ENCODE measurements around the gene RHOB.
"Not testable (repeated sequence)": the region's sequence is repeated elsewhere in the genome, so short reads cannot be mapped to it uniquely, and the experiment has no call there.

Gene RHOB

GRCh38 chr2:20422402-20423271, 24.2 kb upstream of the RHOB start:
- ATAC-seq (no peak), DNase-seq (no peak)

GRCh38 chr2:20423359-20423758, 23.5 kb upstream of the RHOB start:
- ATAC-seq (no peak), DNase-seq (no peak)

DNA sequence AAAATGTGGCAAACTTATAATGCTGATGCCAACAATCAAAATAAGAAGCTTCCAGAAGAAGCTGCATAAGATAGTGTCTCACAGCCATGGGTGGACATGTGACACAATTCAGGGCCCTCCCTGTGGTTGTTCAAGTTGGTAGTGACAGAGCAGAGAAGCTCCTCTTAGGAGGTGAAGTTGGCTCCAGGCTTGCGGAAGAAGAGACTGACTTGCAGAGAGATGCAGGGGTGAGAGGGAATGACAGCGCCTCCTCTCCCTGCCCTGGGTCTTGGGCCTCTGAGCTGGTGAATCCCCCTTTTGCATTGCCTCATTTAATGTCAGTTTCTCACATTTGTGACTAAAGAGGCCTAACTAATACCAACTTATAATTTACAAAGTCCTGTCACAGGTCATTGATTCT, 23.0 kb upstream of the RHOB start:
- DNase-seq (no peak), ATAC-seq (no peak)

- DNase-seq (peak; percentile 36), ATAC-seq (peak; percentile 15)
Measured at GRCh38 chr2:20424300-20425290, 22.3 kb upstream of the RHOB start.

DNA sequence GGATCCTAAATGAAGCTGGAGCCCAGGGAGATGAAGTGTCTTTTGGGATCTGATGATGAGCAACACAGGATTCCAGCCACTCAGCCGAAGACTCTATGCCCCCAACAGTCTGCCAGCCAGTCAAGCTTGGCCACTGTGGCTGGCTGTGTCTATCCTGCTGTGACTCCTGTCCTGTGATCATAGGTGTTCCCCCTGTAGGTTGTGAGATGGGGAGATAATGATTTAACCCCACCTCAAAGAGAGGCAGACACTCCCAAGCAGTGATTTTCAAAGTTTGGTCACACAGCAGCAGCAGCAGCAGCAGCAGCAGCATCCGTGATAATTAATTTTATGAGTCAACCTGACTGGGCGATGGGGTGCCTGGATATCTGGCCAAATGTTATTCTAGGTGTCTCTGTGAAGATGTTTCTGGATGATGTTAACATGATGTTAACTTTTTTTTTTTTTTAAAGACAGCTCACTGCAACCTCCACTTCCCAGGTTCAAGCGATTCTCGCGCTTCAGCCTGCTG, 21.4 kb upstream of the RHOB start:
- ATAC-seq (no peak), DNase-seq (no peak)

DNA sequence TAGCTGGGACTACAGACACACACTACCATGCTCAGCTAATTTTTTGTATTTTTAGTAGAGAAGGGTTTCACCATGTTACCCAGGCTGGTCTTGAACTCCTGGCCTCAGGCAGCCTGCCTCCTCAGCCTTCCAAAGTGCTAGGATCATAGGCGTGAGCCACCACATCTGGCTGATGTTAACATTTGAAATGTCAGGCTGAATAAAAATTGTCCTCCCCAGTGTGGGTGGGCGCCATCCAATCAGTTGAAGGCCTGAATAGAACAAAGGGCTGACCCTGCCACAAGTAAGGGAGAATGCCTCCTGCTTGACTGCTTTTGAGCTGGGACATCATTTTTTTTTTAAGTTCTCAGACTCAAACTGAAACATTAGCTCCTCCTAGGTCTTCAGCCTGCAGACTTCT, 21.0 kb upstream of the RHOB start:
- ATAC-seq (no peak), DNase-seq (no peak)

GRCh38 chr2:20427931-20428526, 18.8 kb upstream of the RHOB start:
- DNase-seq (no peak), ATAC-seq (no peak)

GRCh38 chr2:20428717-20429490, 18.0 kb upstream of the RHOB start:
- ATAC-seq (no peak), DNase-seq (no peak)

- no peak for ATAC-seq
- DNase-seq, result no peak
Measured at GRCh38 chr2:20429528-20429927, 17.3 kb upstream of the RHOB start.

DNA sequence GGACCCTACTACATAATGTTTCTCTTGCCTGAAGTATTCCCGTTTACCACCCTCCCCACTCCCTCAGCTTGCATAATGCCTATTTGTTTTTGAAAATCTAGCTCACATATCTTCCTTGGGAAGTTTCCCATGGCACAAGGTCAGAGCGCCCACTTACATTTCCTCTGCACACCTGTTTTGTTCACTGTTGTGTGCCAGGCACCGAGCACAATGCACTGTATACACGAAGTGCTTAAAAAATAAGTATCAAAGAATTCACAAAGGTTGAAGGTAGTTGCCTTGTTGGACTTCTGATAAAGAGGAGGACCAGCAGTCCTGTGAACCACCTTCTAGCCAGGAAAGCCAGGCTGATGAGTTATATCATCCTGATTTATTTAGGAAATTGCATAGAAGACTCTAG, 16.8 kb upstream of the RHOB start:
- ATAC-seq, result no peak
- no peak for DNase-seq

- DNase-seq (no peak), ATAC-seq (peak; percentile 96)
Measured at GRCh38 chr2:20430461-20431300, 16.2 kb upstream of the RHOB start.

GRCh38 chr2:20431301-20431698, 15.6 kb upstream of the RHOB start:
- no peak for ATAC-seq
- DNase-seq, result no peak

DNA sequence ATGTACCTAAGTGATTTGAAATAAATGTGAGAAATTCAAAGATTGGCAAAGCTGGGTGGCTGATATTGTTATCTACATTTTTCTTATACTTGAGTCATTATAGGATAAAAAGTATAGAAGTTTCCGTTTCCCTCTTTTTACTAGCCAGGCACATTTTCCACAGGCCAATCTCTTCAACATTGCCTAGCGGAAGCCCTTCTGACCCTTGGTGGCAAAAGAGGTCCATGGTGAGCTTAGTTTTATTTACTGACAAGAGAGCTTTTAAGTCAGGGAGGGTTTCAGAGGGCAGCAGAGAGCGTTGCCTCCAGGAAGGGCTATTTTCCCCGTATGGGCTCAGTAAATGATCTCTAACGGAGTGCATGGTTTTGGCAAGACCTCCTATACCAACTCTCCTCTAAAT, 15.1 kb upstream of the RHOB start:
- ATAC-seq, result no peak

GRCh38 chr2:20432714-20433113, 14.2 kb upstream of the RHOB start:
- ATAC-seq (no peak), DNase-seq (no peak)

More for the DNA sequence above, 15.1 kb upstream of the RHOB start:
- DNase-seq, result no peak

- DNase-seq (no peak), ATAC-seq (no peak)
Measured at GRCh38 chr2:20433249-20433648, 13.6 kb upstream of the RHOB start.

DNA sequence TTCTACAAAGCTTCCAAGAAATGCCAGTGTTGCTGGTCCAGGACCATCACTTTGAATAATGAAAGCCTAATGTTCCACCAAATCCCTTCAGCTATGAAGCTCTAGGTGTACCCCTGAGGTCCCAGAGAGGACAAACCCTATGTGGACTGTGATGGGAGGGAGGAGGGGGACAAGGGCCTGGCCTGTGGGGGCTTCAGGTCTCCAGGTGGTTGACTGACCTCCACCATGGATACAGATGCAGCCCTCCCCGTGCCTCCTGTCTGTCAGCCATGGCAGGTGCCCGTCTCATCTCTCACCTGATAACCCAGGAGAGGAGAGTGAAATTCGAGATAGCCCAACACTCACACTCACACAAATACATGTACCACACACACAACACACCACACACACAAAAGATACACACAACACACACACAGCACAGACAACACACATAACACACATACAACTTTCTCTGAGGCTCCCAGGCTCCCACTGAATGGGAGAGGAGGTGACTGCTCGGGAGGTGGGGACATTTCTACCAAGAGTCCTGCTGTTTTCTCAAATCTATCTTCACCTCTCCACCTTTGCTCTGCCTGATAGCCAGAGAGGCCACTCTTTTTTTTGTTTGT, 12.8 kb upstream of the RHOB start:
- no peak for DNase-seq
- no peak for ATAC-seq

- DNase-seq (no peak), ATAC-seq (no peak)
Measured at GRCh38 chr2:20434588-20435294, 12.1 kb upstream of the RHOB start.

- not testable (repeated sequence) for DNase-seq, ATAC-seq
Measured at GRCh38 chr2:20435456-20435855, 11.4 kb upstream of the RHOB start.

- DNase-seq (no peak), ATAC-seq (no peak)
Measured at GRCh38 chr2:20436716-20437470, 10.0 kb upstream of the RHOB start.

Data from stimulated activated naive CD8-positive, alpha-beta T cell treated with anti-CD3 and anti-CD28 coated beads, Interleukin-15, Interleukin-2, amounts not matched to agents 100 U/mL and 50 U/mL, for 24 hours (primary cell).